AML-193 (cell line): ENCODE results near the gene ACAA1.

Experiments used
- DNase-seq, 2 experiments: peaks; one replicate each; lab custom pipeline; 2025; lab: John Stamatoyannopoulos, UW

Gene ACAA1

DNA sequence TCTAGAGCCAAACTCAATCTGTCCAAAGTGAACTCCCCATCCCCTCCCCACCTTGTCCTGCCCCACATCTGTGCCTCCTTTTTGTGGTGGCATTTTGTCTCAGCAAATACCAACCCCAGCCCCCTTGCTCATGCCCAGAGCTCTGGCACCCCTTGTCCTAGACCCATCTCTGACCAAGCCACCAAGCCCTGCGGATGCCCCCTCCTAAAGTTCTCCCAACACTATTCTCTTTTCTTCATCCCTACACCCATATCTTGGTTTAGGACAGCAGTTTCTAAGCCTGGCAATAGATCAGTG is 17.7 kb downstream of the ACAA1 start:
- DNase-seq, result no peak

DNA sequence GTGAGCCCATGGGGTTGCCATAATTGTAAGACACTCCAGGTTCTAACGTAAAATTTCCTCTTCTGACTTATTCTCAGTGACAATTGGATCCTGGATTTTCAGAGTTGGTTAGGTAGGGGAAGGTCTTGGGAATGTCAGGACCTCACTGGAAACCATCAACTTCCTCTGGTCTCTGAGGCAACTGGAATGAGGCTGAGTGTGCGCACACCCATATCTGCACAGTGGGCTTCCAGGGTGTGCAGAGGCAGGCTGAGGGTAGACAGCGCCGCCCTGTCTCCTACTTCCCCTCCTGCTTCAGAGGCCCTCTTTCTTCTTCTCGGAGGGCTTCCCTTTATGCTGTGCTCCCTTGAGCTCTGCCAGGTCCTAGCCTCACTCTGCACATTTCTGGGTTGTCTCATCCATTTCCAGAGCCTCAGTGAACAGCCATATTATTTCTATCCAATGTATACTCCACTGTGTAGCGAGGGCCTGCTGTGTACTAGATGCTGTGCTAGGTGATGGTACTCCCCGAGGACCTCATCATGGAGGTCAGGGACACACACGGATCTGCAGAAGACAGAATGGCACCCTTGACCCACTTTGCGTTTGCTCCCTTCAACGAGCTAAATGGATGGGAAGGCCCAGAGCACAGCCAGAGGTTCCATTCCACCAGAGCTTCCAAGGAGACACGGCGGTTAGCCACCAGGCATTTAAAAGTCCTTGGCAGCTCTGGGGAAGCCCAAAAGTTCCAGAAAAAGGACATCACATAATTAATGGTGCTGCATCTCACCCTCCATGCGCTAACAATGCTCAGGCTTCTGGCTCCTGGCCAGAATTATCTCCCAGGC is 18.3 kb downstream of the ACAA1 start:
- no peak for DNase-seq

DNA sequence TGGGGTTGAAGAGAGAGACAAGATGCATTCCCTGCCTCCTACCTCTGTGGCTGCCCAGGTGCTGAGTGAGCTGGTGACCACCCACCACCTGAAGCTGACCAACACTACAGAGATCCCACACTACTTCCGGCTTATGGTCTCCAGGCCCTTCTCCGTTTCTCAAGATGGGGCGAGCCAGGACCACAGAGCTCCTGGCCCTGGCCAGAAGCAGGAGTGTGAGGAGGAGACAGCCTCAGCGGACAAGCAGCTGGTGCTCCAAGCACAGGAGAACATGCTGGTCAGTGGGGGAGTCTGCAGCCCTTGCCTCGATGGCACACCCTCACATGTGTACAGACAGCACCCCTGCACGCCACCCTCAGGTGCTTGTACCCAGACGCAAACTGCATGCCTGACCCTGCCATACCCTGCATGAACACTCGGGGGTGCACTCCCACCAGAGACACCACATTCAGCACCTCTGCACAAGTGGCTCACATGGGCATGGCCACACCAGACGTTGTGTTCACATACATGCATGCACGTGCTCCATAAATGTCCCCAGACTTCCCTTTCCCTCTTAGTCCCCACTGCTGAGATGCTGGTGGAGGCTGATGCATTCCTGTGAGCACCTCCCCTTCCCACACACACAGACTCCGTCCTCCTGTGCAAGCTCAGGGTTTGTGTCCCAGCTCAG is 19.0 kb downstream of the ACAA1 start:
- DNase-seq, result peak; percentile 74 to 78

- DNase-seq, result no peak
Observed at GRCh38 chr3:38117163-38117716, 19.7 kb downstream of the ACAA1 start.

- no peak for DNase-seq
Observed at GRCh38 chr3:38116471-38117162, 20.3 kb downstream of the ACAA1 start.

GRCh38 chr3:38115645-38116427 is 21.1 kb downstream of the ACAA1 start:
- no peak for DNase-seq

GRCh38 chr3:38114875-38115644 is 21.9 kb downstream of the ACAA1 start:
- no peak for DNase-seq

GRCh38 chr3:38114052-38114874 is 22.7 kb downstream of the ACAA1 start:
- no peak for DNase-seq

DNA sequence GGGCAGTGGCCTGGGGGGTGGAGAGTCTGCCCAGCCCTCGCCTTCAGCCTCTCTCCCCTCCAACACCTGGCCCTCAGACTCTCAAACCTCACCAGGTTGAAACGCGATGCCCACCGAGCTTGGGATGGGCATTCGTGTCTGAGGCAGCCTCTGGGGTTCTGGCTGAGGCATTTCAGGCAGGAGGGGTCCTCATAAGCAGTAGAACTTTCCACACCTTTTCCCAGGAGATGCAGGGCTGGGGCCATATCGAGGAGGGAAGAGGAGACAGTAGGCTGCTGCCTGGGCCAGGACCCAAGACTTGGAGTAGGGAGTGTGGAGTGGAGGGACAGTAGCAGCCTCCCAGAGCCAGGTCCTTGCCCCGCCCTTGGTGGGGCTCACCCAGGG is 24.6 kb downstream of the ACAA1 start:
- DNase-seq, result no peak

DNA sequence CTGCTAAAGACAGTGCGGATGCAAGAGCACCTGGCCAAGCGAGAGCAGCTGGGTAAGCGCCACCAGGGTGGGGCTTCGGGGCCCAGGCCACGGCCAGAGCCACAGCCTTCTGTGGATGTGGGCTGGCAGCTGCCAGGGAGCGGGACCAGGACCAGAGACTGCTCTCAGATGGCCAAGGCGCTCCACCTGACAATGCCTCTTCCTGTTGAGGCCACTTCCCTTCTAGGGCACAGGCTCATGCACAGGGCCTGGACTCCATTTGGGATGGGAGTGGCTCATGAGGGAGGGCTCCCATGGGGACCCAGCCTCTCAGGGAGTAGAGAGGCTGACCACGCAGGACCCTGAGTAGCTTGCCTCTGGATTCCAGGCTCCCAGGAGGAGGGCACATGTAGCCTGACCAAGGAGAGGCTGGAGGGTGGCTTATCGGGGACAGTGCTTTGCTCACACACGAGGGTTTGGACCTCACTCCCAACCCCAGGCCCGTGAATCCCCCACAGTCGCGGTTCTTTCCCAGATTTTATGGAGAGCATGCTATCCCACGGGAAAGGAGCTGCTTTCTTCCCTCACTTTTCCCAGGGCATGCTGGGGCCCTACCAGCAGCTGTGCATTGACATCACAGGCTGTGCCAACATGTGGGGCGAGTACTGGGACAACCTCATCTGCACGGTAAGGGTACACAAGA is 25.1 kb downstream of the ACAA1 start:
- peak in 1 of 2 experiments; percentile 10 for DNase-seq

DNA sequence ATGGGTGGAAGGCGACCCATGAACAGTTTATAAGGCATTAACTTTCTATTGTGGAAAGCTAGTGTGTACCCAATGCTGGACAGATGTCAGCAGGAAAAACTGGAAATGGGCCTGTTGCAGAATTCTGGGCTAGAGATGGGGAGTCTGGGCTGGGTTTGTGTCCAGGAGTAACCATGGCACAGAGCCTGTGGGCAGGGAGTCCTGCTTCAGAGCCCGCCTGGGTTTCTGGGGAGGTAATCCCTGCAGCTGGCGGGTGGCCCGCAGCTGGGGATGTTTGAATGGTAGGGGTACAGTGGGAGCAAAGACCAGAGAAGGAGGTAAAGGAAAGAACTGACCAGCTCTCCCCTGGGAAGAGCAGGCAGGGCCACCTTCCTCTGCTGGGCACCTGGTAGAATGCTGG is 25.7 kb downstream of the ACAA1 start:
- DNase-seq, result no peak

DNA sequence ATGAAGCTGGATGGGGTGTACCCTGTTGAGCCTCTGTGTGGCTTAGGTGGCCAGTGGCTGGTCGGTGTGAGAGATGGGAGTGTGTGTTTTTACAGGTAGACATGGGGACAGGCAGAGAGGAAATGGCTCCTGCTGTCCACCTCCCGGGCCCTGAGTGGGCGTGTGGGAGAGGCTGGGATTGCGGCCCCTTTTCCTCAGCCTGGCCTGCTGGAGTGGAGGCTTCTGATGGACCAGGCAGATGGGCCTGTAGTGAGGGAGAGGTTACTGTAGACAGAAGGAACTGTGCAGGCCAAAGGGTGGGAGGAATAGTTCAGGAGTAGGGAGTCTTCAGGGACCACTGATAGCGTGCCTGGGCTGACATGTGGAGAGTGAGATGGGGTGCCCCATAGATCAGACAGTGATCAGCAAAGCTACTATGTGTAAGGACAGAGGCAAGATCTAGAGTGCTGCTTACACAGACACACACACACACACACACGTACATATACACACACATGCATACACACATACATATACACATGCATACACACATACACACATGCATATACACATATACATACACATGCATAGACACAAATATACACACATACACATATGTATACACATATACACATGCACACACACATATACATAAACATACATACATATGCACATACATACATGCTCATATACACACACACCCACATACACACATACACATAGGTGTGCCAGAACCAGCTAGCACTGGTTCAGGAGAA is 26.4 kb downstream of the ACAA1 start:
- no peak for DNase-seq

DNA sequence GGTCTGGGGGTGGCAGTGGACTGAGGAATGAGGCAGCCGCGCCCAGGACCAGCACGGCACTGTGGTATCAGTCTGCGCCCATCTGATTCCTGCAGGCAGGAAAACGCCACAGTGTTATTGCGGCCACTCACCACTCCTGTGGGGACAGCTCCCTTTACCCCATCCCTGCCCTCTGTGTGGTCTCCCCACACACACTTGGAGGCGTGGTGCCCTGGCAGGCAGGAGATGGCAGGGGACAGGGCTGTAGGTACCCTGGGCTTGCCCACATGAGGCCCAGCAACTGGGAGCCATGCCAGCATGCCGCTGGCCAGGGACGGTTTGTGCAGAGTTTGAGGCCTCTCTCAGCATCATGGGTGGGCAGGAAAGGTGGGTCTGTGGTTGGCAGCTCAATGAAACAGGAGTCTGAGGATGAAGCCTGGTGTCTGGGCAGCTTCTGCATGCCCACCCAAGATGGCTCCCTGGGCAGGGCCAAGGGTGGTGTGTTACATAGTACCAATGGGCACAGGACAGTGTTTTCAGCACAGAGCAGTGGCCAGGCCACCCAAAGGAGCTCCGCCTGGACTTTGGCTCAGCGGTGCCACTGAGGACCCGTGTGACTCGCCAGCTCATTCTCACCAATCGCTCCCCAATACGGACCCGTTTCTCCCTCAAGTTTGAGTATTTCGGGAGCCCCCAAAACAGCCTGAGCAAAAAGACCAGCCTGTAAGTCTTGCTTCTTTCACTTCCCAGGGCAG is 27.2 kb downstream of the ACAA1 start:
- no peak for DNase-seq

- DNase-seq, result peak; percentile 94 to 97
Observed at GRCh38 chr3:38108649-38109579, 28.0 kb downstream of the ACAA1 start.

- DNase-seq, result no peak
Observed at GRCh38 chr3:38107911-38108648, 28.8 kb downstream of the ACAA1 start.

GRCh38 chr3:38105525-38105924 is 31.4 kb downstream of the ACAA1 start:
- DNase-seq, result no peak

DNA sequence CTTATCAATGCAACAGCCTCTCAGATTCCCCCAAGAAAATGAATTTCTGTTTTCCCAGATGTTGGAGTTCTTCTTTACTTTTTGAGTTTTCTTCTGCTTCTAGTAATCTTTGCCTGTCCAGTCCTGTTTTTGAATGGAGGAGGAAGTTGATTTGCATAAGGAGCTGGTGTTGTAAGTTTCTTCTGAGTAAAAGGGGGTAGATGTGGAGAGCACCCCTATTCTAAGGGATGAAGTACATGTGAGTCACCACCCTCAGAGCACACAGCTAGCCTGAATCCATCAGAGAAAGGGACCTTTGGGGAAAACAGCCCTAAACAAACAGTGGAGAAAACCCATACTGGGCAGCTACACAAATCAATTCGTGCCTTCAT is 34.5 kb downstream of the ACAA1 start:
- peak; percentile 79 to 85 for DNase-seq
